GM19395 (cell line): ENCODE measurements around the gene CCDC198.

Source experiments
- ATAC-seq: cut with Tn5 transposase; IDR thresholded peaks from one replicate; pipeline ENCODE4 v1.9.1; 2021; ENCODE audit warnings: mild to moderate bottlenecking, moderate library complexity; ENCODE audit not compliant: unreplicated experiment

CCDC198 gene

GRCh38 chr14:57464008-57464730 is 29.5 kb downstream of the CCDC198 start:
- peak; percentile 92 for ATAC-seq

GRCh38 chr14:57462551-57462950 is 31.1 kb downstream of the CCDC198 start:
- no peak for ATAC-seq

GRCh38 chr14:57461777-57462320 is 31.8 kb downstream of the CCDC198 start:
- no peak for ATAC-seq

- no peak for ATAC-seq
Observed at GRCh38 chr14:57435923-57436322, 57.7 kb downstream of the CCDC198 start.

GRCh38 chr14:57420986-57421385 is 72.7 kb downstream of the CCDC198 start:
- no peak for ATAC-seq

GRCh38 chr14:57420033-57420432 is 73.6 kb downstream of the CCDC198 start:
- no peak for ATAC-seq
